Umbilical cord (tissue), 1 donor: ENCODE measurements around the gene DYDC1. TPM values are rescaled to one million over a fixed set of nuclear protein-coding genes. Genes with fewer than 3 reads are reported as not detected.

Experiments
- total RNA-seq: library from RNA; depleted of rRNA; stranded (reverse); fragments of >200 nt; gene quantifications from one replicate; pipeline ENCODE4 v1.2.3, GENCODE V29; 2014; ENCODE audit warnings: low replicate concordance; ENCODE audit not compliant: insufficient read depth

The DYDC1 gene
- total RNA-seq, 1 donor from 2014 or later = not detected

Other genes starting within 250 kb of the DYDC1 start
- 169 TPM for gene PLAC9, start 224.0 kb downstream of the DYDC1 start, total RNA-seq
- 65.0 TPM for gene ANXA11, start 151.2 kb downstream of the DYDC1 start, total RNA-seq
- 1.2 TPM for gene MAT1A, start 67.1 kb downstream of the DYDC1 start, total RNA-seq
- 1.4 TPM for gene DYDC2, start within 50 bp of the DYDC1 start, total RNA-seq
- 26.5 TPM for gene PRXL2A, start 51.8 kb upstream of the DYDC1 start, total RNA-seq
- gene TSPAN14, start 97.6 kb upstream of the DYDC1 start, total RNA-seq = 32.7 TPM
- 1.9 TPM for gene SH2D4B, start 181.1 kb upstream of the DYDC1 start, total RNA-seq